Gastrocnemius medialis (tissue), 4 donors: Measurements from ENCODE around the gene GPHN.

Experiments
- CTCF ChIP-seq, 5 experiments: fragments of 450-650 bp in 3 of 5; fragments of 200-600 bp in 2 of 5; sonication (generic) in 2 of 5; IDR thresholded peaks in 4 of 5; conservative IDR thresholded peaks in 1 of 5; 1 replicate in 4 of 5; 2 replicates in 1 of 5; pipeline ENCODE4 v1.5.1; 2016 to 2019; ENCODE audit warnings: antibody characterized with exemption in 5 of 5, mild to moderate bottlenecking in 3 of 5, moderate library complexity in 3 of 5
- POLR2A ChIP-seq, 2 donors: fragments of 450-650 bp; IDR thresholded peaks; one replicate each; pipeline ENCODE4 v1.6.1; 2017; ENCODE audit warnings: antibody characterized with exemption in 2 of 2, mild to moderate bottlenecking in 2 of 2, moderate library complexity in 2 of 2

GRCh38 chr14:67068251-67068650, 560.3 kb downstream of the GPHN start:
- no peak for TF ChIP-seq CTCF (IDR thresholded peaks at IDR 0.05 in 4 of 5, conservative IDR thresholded peaks at IDR 0.05 in 1 of 5)
- no peak for TF ChIP-seq POLR2A (IDR thresholded peaks at IDR 0.05)
